ENCODE results near the gene NADK2. TPM values are rescaled to one million over a fixed set of nuclear protein-coding genes. Genes with fewer than 3 reads are reported as not detected.

NADK2 gene
- total and polyA plus RNA-seq, 4 donors = 73.6 to 178 (median 88.0) TPM

GRCh38 chr5:36230151-36230790 lies 11.5 kb downstream of the NADK2 start:
- no peak overlapping the region for H3K27ac ChIP-seq (ENCODE audit: low read depth in 1 of 2, low read length in 2 of 2)
- no peaks in the 10 kb centered on the region for H3K9me3 ChIP-seq (ENCODE audit: control insufficient read depth in 4 of 4, low read length in 3 of 4)
- H3K27me3 ChIP-seq (ENCODE audit: control insufficient read depth in 4 of 4, insufficient read depth in 4 of 4, low read length in 3 of 4) = no peaks in the 10 kb centered on the region
- no peak overlapping the region for H3K4me3 ChIP-seq (ENCODE audit: low read depth in 1 of 3, low read length in 3 of 3)
- H3K36me3 ChIP-seq (ENCODE audit: control insufficient read depth in 4 of 4, insufficient read depth in 3 of 4, low read depth in 1 of 4, low read length in 3 of 4) = peaks cover 0 to 11% (median 8%) of the 10 kb centered on the region in 4 donors
- no peak for TF ChIP-seq EGR1 (IDR thresholded peaks at IDR 0.05; ENCODE audit: low read depth in 2 of 2)
- no peak for TF ChIP-seq CTCF (IDR thresholded peaks at IDR 0.05; ENCODE audit: low read depth, low read length, missing input control)
- no peak for TF ChIP-seq RAD21 (IDR thresholded peaks at IDR 0.05)
- TF ChIP-seq SP1 (IDR thresholded peaks at IDR 0.05) = no peak
- TF ChIP-seq, protein P1, sequence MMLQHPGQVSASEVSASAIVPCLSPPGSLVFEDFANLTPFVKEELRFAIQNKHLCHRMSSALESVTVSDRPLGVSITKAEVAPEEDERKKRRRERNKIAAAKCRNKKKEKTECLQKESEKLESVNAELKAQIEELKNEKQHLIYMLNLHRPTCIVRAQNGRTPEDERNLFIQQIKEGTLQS (IDR thresholded peaks at IDR 0.05) = no peak
- no peak for TF ChIP-seq HNF4G (IDR thresholded peaks at IDR 0.05)
- TF ChIP-seq RXRA (IDR thresholded peaks at IDR 0.05) = no peak
- TF ChIP-seq TAF1 (conservative IDR thresholded peaks at IDR 0.05) = no peak
- no peak for TF ChIP-seq FOXA1 (IDR thresholded peaks at IDR 0.05)
- TF ChIP-seq JUND (IDR thresholded peaks at IDR 0.05) = no peak
- no peak for TF ChIP-seq GABPA (IDR thresholded peaks at IDR 0.05 in 1 of 2, conservative IDR thresholded peaks at IDR 0.05 in 1 of 2)
- TF ChIP-seq, protein P2, sequence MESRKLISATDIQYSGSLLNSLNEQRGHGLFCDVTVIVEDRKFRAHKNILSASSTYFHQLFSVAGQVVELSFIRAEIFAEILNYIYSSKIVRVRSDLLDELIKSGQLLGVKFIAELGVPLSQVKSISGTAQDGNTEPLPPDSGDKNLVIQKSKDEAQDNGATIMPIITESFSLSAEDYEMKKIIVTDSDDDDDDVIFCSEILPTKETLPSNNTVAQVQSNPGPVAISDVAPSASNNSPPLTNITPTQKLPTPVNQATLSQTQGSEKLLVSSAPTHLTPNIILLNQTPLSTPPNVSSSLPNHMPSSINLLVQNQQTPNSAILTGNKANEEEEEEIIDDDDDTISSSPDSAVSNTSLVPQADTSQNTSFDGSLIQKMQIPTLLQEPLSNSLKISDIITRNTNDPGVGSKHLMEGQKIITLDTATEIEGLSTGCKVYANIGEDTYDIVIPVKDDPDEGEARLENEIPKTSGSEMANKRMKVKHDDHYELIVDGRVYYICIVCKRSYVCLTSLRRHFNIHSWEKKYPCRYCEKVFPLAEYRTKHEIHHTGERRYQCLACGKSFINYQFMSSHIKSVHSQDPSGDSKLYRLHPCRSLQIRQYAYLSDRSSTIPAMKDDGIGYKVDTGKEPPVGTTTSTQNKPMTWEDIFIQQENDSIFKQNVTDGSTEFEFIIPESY (IDR thresholded peaks at IDR 0.05) = no peak
- no peak for TF ChIP-seq HNF4A (conservative IDR thresholded peaks at IDR 0.05)
- no peak for TF ChIP-seq NR2F2 (IDR thresholded peaks at IDR 0.05)
- no peak for TF ChIP-seq REST (IDR thresholded peaks at IDR 0.05)
- no peak for TF ChIP-seq FOXA2 (IDR thresholded peaks at IDR 0.05)
- TF ChIP-seq, protein P3, sequence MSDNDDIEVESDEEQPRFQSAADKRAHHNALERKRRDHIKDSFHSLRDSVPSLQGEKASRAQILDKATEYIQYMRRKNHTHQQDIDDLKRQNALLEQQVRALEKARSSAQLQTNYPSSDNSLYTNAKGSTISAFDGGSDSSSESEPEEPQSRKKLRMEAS (IDR thresholded peaks at IDR 0.05) = no peak
- TF ChIP-seq YY1 (IDR thresholded peaks at IDR 0.05) = no peak
- no peak for DNase-seq (ENCODE audit: low spot score)
- WGBS = 97% methylated on average over 1 of the region's 1 CpG
- no peak overlapping the region for H3K9ac ChIP-seq (ENCODE audit: low read depth in 1 of 2, low read length in 2 of 2)
- H3K4me1 ChIP-seq (ENCODE audit: control insufficient read depth in 4 of 4, insufficient read depth in 4 of 4, low read length in 3 of 4) = peaks cover 0 to 13% (median 9%) of the 10 kb centered on the region in 4 donors
